Esophagus squamous epithelium (tissue), 4 donors: ENCODE measurements around the gene ATXN1.

Experiments
- CTCF ChIP-seq, 6 experiments: fragments of 450-650 bp in 4 of 6; fragments of 200-600 bp in 2 of 6; sonication (generic) in 2 of 6; IDR thresholded peaks; one replicate each; pipeline ENCODE4 v1.5.1; 2016 to 2019; ENCODE audit warnings: antibody characterized with exemption in 6 of 6, mild to moderate bottlenecking in 4 of 6, moderate library complexity in 4 of 6
- POLR2A ChIP-seq, 4 donors: fragments of 450-650 bp; IDR thresholded peaks; one replicate each; pipeline ENCODE4 v1.6.1; 2017; ENCODE audit warnings: antibody characterized with exemption in 4 of 4, mild to moderate bottlenecking in 4 of 4, moderate library complexity in 3 of 4

DNA sequence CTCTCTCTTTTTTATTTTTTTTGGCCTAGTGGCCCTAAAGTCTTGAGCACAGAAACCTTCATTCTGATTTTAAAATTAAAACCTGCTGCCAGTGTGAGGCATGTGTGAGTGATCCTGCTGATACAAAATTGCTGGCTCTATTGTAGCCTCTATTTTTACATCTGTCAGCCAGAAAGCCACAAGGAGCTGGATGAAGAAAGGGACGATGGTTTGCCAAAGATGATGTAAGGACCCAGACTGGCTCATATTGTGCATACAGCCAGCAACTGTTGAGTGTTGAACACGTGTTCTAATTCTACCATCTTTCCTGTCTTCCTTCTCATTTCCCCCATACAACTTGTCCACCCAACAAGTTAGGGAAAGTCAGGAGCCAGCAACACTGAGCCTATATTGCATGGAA lies 40.8 kb upstream of the ATXN1 start:
- TF ChIP-seq CTCF (IDR thresholded peaks at IDR 0.05) = no peak
- no peak for TF ChIP-seq POLR2A (IDR thresholded peaks at IDR 0.05)
